T-helper 1 cell treated with Interleukin-12 subunit alpha and Interleukin-12 subunit beta and Interleukin-4 antibody, amounts not matched to agents 30 μg/mL and 1 μg/mL, for 36 hours (primary cell): ENCODE results near the gene PLOD2.
"Not testable (repeated sequence)": the region's sequence is repeated elsewhere in the genome, so short reads cannot be mapped to it uniquely, and the experiment has no call there.

Experiments
- H3K27ac Mint-ChIP-seq: one replicate; pipeline ENCODE4 v1.8.0; 2021; ENCODE audit warnings: mild to moderate bottlenecking, mixed read lengths
- H3K27me3 Mint-ChIP-seq: one replicate; pipeline ENCODE4 v1.8.0; 2021; ENCODE audit warnings: low read depth, mixed read lengths
- H3K36me3 Mint-ChIP-seq: one replicate; pipeline ENCODE4 v1.8.0; 2021; ENCODE audit warnings: low read depth, mixed read lengths
- H3K4me1 Mint-ChIP-seq: one replicate; pipeline ENCODE4 v1.8.0; 2021; ENCODE audit warnings: low read depth, mixed read lengths
- H3K4me3 Mint-ChIP-seq: one replicate; pipeline ENCODE4 v1.8.0; 2021; ENCODE audit warnings: mild to moderate bottlenecking, moderate library complexity, mixed read lengths
- H3K9me3 Mint-ChIP-seq: one replicate; pipeline ENCODE4 v1.8.0; 2021; ENCODE audit warnings: mixed read lengths

PLOD2 gene

GRCh38 chr3:146138902-146139301 lies 22.1 kb downstream of the PLOD2 start:
- H3K4me1 Mint-ChIP-seq, result no peaks in the 10 kb centered on the region
- H3K27me3 Mint-ChIP-seq, result no peaks in the 10 kb centered on the region
- no peaks in the 10 kb centered on the region for H3K36me3 Mint-ChIP-seq
- no peaks in the 10 kb centered on the region for H3K9me3 Mint-ChIP-seq
- H3K27ac Mint-ChIP-seq, result no peak overlapping the region
- no peak overlapping the region for H3K4me3 Mint-ChIP-seq

DNA sequence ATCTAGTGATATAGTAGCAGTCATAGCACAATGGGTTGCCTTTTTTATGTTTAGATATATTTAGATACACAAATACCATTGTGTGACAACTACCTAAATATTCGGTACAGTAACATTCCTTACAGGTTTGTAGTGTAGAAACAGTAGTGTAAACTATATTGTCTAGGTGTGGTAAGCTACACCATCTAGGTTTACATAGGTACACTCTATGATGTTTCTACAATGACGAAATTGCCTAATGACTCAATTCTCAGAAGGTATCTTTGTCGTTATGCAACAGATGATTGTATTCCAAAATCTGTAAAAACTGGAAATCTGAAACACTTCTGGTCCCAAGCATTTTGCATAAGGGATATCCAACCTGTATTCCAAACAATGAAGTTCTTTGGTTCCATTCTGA lies 24.3 kb downstream of the PLOD2 start:
- no peak overlapping the region for H3K27ac Mint-ChIP-seq
- H3K4me1 Mint-ChIP-seq, result no peaks in the 10 kb centered on the region
- no peaks in the 10 kb centered on the region for H3K27me3 Mint-ChIP-seq
- H3K36me3 Mint-ChIP-seq, result no peaks in the 10 kb centered on the region
- no peaks in the 10 kb centered on the region for H3K9me3 Mint-ChIP-seq
- H3K4me3 Mint-ChIP-seq, result no peak overlapping the region

GRCh38 chr3:146134348-146135117 lies 26.5 kb downstream of the PLOD2 start:
- Mint-ChIP-seq H3K9me3 (no peaks in the 10 kb centered on the region), H3K27ac (no peak overlapping the region), H3K27me3 (no peaks in the 10 kb centered on the region), H3K4me3 (no peak overlapping the region), H3K4me1 (no peaks in the 10 kb centered on the region), H3K36me3 (no peaks in the 10 kb centered on the region)

- Mint-ChIP-seq H3K4me3 (no peak overlapping the region), H3K4me1 (no peaks in the 10 kb centered on the region)
Observed at GRCh38 chr3:146133441-146133840, 27.5 kb downstream of the PLOD2 start.

GRCh38 chr3:146131616-146132410 lies 29.2 kb downstream of the PLOD2 start:
- H3K4me3 Mint-ChIP-seq, result no peak overlapping the region
- H3K27ac Mint-ChIP-seq, result no peak overlapping the region
- no peaks in the 10 kb centered on the region for H3K36me3 Mint-ChIP-seq
- no peaks in the 10 kb centered on the region for H3K9me3 Mint-ChIP-seq
- no peaks in the 10 kb centered on the region for H3K27me3 Mint-ChIP-seq
- H3K4me1 Mint-ChIP-seq, result no peaks in the 10 kb centered on the region

More at GRCh38 chr3:146133441-146133840, 27.5 kb downstream of the PLOD2 start:
- Mint-ChIP-seq H3K27me3 (no peaks in the 10 kb centered on the region), H3K27ac (no peak overlapping the region), H3K9me3 (no peaks in the 10 kb centered on the region), H3K36me3 (no peaks in the 10 kb centered on the region)

GRCh38 chr3:146130881-146131371 lies 30.1 kb downstream of the PLOD2 start:
- H3K36me3 Mint-ChIP-seq, result no peaks in the 10 kb centered on the region
- no peaks in the 10 kb centered on the region for H3K9me3 Mint-ChIP-seq
- no peak overlapping the region for H3K4me3 Mint-ChIP-seq
- H3K27me3 Mint-ChIP-seq, result no peaks in the 10 kb centered on the region
- no peaks in the 10 kb centered on the region for H3K4me1 Mint-ChIP-seq
- no peak overlapping the region for H3K27ac Mint-ChIP-seq

GRCh38 chr3:146129750-146130149 lies 31.2 kb downstream of the PLOD2 start:
- no peak overlapping the region for H3K27ac Mint-ChIP-seq
- H3K36me3 Mint-ChIP-seq, result no peaks in the 10 kb centered on the region
- no peaks in the 10 kb centered on the region for H3K9me3 Mint-ChIP-seq
- no peaks in the 10 kb centered on the region for H3K27me3 Mint-ChIP-seq
- H3K4me1 Mint-ChIP-seq, result no peaks in the 10 kb centered on the region
- no peak overlapping the region for H3K4me3 Mint-ChIP-seq

GRCh38 chr3:146128939-146129338 lies 32.0 kb downstream of the PLOD2 start:
- Mint-ChIP-seq H3K27me3 (no peaks in the 10 kb centered on the region), H3K4me3 (no peak overlapping the region), H3K4me1 (no peaks in the 10 kb centered on the region), H3K36me3 (no peaks in the 10 kb centered on the region), H3K9me3 (no peaks in the 10 kb centered on the region), H3K27ac (no peak overlapping the region)

GRCh38 chr3:146128179-146128578 lies 32.8 kb downstream of the PLOD2 start:
- H3K27ac Mint-ChIP-seq, result no peak overlapping the region
- no peaks in the 10 kb centered on the region for H3K27me3 Mint-ChIP-seq
- H3K9me3 Mint-ChIP-seq, result no peaks in the 10 kb centered on the region
- no peak overlapping the region for H3K4me3 Mint-ChIP-seq
- H3K36me3 Mint-ChIP-seq, result no peaks in the 10 kb centered on the region
- H3K4me1 Mint-ChIP-seq, result no peaks in the 10 kb centered on the region

DNA sequence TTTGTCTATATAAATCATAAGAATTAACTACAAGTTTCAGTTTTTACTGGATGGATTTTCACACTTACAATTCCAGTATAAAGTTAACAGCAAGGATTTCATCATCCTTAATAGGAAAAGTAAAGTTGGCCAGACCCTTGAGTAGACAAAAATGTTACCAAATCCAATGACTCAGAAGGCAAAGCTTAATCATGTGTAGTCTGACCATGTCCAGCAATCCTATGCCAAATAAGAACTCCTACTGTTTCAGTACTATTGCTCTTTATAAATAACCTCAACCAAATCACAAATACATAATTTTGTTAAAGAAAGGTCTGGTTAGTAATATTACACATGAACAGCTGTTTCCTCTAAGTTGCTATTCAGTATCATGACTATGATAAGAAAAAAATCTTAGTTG lies 35.0 kb downstream of the PLOD2 start:
- Mint-ChIP-seq H3K4me3 (no peak overlapping the region), H3K36me3 (no peaks in the 10 kb centered on the region), H3K4me1 (no peaks in the 10 kb centered on the region), H3K27me3 (no peaks in the 10 kb centered on the region), H3K9me3 (peaks cover 3% of the 10 kb centered on the region), H3K27ac (no peak overlapping the region)

DNA sequence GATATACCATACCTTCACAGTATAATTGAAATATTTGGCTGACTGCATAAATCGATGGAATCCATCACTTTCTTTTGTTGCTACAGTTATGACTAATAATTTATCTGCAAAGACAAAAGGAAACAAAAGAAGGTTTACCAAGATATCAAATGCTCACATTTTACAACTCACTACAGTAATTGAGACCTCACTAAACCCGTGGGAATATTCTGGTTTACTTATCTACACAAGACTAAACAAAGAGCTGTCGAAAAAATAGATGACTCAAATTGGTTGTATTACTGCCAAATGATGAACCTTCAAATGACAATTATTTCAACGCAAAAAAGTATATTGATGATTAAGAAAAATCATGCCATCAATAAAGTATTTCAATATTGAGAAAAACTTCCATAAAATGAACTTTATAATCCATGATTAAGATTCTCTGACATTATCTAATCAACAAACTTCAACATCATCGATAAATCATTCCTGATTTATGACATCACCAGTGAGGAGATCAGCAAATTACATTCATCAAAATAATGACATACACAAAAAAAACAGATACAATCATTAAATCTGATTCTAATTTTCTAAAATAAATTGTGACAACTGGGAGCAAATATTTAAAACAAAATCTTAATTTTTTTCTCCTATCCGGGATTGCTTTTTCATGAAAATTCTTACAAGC lies 36.7 kb downstream of the PLOD2 start:
- no peaks in the 10 kb centered on the region for H3K36me3 Mint-ChIP-seq
- H3K27me3 Mint-ChIP-seq, result no peaks in the 10 kb centered on the region
- H3K4me1 Mint-ChIP-seq, result no peaks in the 10 kb centered on the region
- peaks cover 4% of the 10 kb centered on the region for H3K9me3 Mint-ChIP-seq
- no peak overlapping the region for H3K4me3 Mint-ChIP-seq
- no peak overlapping the region for H3K27ac Mint-ChIP-seq

GRCh38 chr3:146117406-146118285 lies 43.3 kb downstream of the PLOD2 start:
- Mint-ChIP-seq H3K9me3 (peaks cover 26% of the 10 kb centered on the region), H3K27ac (no peak overlapping the region), H3K36me3 (no peaks in the 10 kb centered on the region), H3K4me1 (no peaks in the 10 kb centered on the region), H3K4me3 (no peak overlapping the region), H3K27me3 (no peaks in the 10 kb centered on the region)

- Mint-ChIP-seq H3K4me1 (no peaks in the 10 kb centered on the region), H3K27me3 (no peaks in the 10 kb centered on the region), H3K36me3 (no peaks in the 10 kb centered on the region), H3K9me3 (peaks cover 22% of the 10 kb centered on the region), H3K4me3 (no peak overlapping the region), H3K27ac (no peak overlapping the region)
Observed at GRCh38 chr3:146115619-146116018, 45.4 kb downstream of the PLOD2 start.

GRCh38 chr3:146113804-146114203 lies 47.2 kb downstream of the PLOD2 start:
- H3K27ac Mint-ChIP-seq, H3K36me3 Mint-ChIP-seq, H3K4me3 Mint-ChIP-seq, H3K27me3 Mint-ChIP-seq, H3K4me1 Mint-ChIP-seq: not testable (repeated sequence)
- H3K9me3 Mint-ChIP-seq, result peaks cover 22% of the 10 kb centered on the region
